GM23248 (cell line): ENCODE results near the gene WDR38.

ENCODE experiments used
- EZH2 ChIP-seq: fragments of 200-600 bp; sonication (generic); IDR thresholded peaks from 2 replicates; pipeline ENCODE4 v1.6.1; 2018; ENCODE audit warnings: antibody characterized with exemption, mild to moderate bottlenecking; ENCODE audit not compliant: insufficient read depth, poor library complexity, severe bottlenecking
- EZH2phosphoT487 ChIP-seq: fragments of 200-600 bp; sonication (generic); IDR thresholded peaks from 2 replicates; pipeline ENCODE4 v1.6.1; 2018; ENCODE audit warnings: antibody characterized with exemption, moderate library complexity, mild to moderate bottlenecking, low read depth; ENCODE audit not compliant: insufficient read depth

- TF ChIP-seq EZH2 (no peak), EZH2phosphoT487 (no peak)
Measured at GRCh38 chr9:124886866-124887492, 33.7 kb downstream of the WDR38 start.
